ENCODE results near the gene TP53BP1. TPM values are rescaled to one million over a fixed set of nuclear protein-coding genes. Genes with fewer than 3 reads are reported as not detected.
A peak's percentile ranks its signal among the peaks of the same experiment; 100 is the strongest.

The TP53BP1 gene
- total and polyA plus RNA-seq, 2 of the 13 experiments (the other 11 are each of a cell fraction or from before 2014, with no cell fraction given), result 17.1 to 17.4 TPM

- FAIRE-seq (no peak), ATAC-seq (no peak), DNase-seq (ENCODE audit: low spot score) (no peak)
- no peak overlapping the region for H2AFZ ChIP-seq (ENCODE audit: low read length)
- H3K27ac ChIP-seq (ENCODE audit: extremely low read length, insufficient read depth, low read length), result no peak overlapping the region
- no peaks in the 10 kb centered on the region for H4K20me1 ChIP-seq (ENCODE audit: insufficient read depth, low read length)
- no peak overlapping the region for H3K4me3 ChIP-seq (replicated peaks in 1 of 3; ENCODE audit: insufficient read depth in 1 of 3, low read depth in 2 of 3, low read length in 3 of 3)
- no peaks in the 10 kb centered on the region for H3K79me2 ChIP-seq (ENCODE audit: insufficient read depth, low read length)
- H3K9ac ChIP-seq (ENCODE audit: insufficient read depth, low read depth, low read length), result no peak overlapping the region
- H3K4me2 ChIP-seq (ENCODE audit: low read depth, low read length), result no peak overlapping the region
- TF ChIP-seq, protein P1, sequence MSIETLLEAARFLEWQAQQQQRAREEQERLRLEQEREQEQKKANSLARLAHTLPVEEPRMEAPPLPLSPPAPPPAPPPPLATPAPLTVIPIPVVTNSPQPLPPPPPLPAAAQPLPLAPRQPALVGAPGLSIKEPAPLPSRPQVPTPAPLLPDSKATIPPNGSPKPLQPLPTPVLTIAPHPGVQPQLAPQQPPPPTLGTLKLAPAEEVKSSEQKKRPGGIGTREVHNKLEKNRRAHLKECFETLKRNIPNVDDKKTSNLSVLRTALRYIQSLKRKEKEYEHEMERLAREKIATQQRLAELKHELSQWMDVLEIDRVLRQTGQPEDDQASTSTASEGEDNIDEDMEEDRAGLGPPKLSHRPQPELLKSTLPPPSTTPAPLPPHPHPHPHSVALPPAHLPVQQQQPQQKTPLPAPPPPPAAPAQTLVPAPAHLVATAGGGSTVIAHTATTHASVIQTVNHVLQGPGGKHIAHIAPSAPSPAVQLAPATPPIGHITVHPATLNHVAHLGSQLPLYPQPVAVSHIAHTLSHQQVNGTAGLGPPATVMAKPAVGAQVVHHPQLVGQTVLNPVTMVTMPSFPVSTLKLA (IDR thresholded peaks at IDR 0.05), result no peak
- TF ChIP-seq NR2F6 (IDR thresholded peaks at IDR 0.05) (no peak), NR2F6 (CRISPR knock-in tag; IDR thresholded peaks at IDR 0.05) (no peak), MAFK (conservative IDR thresholded peaks at IDR 0.05 in 1 of 2, IDR thresholded peaks at IDR 0.05 in 1 of 2; ENCODE audit: low read length in 2 of 2) (peak; percentile 27 to 70; a peak in 2 of 4 replicates), E2F1 (CRISPR knock-in tag; IDR thresholded peaks at IDR 0.05) (no peak), MAFF (IDR thresholded peaks at IDR 0.05; ENCODE audit: low read depth, low read length) (peak; percentile 48; the same call in 1 of the 2 replicates), ZKSCAN5 (CRISPR knock-in tag; IDR thresholded peaks at IDR 0.05) (no peak), NFE2L2 (IDR thresholded peaks at IDR 0.05; ENCODE audit: low read length) (no peak), NRL (CRISPR knock-in tag; IDR thresholded peaks at IDR 0.05; ENCODE audit: borderline replicate concordance) (no peak), TCF12 (IDR thresholded peaks at IDR 0.05) (no peak), TCF12 (CRISPR knock-in tag; IDR thresholded peaks at IDR 0.05) (no peak)
- TF ChIP-seq, protein P2, sequence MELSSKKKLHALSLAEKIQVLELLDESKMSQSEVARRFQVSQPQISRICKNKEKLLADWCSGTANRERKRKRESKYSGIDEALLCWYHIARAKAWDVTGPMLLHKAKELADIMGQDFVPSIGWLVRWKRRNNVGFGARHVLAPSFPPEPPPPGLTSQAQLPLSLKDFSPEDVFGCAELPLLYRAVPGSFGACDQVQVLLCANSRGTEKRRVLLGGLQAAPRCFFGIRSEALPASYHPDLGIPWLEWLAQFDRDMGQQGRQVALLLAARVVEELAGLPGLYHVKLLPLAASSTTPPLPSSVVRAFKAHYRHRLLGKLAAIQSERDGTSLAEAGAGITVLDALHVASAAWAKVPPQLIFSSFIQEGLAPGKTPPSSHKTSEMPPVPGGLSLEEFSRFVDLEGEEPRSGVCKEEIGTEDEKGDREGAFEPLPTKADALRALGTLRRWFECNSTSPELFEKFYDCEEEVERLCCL (CRISPR knock-in tag; IDR thresholded peaks at IDR 0.05; ENCODE audit: borderline replicate concordance), result no peak
- TF ChIP-seq, protein P3, sequence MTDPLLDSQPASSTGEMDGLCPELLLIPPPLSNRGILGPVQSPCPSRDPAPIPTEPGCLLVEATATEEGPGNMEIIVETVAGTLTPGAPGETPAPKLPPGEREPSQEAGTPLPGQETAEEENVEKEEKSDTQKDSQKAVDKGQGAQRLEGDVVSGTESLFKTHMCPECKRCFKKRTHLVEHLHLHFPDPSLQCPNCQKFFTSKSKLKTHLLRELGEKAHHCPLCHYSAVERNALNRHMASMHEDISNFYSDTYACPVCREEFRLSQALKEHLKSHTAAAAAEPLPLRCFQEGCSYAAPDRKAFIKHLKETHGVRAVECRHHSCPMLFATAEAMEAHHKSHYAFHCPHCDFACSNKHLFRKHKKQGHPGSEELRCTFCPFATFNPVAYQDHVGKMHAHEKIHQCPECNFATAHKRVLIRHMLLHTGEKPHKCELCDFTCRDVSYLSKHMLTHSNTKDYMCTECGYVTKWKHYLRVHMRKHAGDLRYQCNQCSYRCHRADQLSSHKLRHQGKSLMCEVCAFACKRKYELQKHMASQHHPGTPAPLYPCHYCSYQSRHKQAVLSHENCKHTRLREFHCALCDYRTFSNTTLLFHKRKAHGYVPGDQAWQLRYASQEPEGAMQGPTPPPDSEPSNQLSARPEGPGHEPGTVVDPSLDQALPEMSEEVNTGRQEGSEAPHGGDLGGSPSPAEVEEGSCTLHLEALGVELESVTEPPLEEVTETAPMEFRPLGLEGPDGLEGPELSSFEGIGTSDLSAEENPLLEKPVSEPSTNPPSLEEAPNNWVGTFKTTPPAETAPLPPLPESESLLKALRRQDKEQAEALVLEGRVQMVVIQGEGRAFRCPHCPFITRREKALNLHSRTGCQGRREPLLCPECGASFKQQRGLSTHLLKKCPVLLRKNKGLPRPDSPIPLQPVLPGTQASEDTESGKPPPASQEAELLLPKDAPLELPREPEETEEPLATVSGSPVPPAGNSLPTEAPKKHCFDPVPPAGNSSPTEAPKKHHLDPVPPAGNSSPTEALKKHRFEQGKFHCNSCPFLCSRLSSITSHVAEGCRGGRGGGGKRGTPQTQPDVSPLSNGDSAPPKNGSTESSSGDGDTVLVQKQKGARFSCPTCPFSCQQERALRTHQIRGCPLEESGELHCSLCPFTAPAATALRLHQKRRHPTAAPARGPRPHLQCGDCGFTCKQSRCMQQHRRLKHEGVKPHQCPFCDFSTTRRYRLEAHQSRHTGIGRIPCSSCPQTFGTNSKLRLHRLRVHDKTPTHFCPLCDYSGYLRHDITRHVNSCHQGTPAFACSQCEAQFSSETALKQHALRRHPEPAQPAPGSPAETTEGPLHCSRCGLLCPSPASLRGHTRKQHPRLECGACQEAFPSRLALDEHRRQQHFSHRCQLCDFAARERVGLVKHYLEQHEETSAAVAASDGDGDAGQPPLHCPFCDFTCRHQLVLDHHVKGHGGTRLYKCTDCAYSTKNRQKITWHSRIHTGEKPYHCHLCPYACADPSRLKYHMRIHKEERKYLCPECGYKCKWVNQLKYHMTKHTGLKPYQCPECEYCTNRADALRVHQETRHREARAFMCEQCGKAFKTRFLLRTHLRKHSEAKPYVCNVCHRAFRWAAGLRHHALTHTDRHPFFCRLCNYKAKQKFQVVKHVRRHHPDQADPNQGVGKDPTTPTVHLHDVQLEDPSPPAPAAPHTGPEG (CRISPR knock-in tag; IDR thresholded peaks at IDR 0.05), result no peak
- no peaks in the 10 kb centered on the region for H3K27me3 ChIP-seq (ENCODE audit: control insufficient read depth in 1 of 2, insufficient read depth in 2 of 2, low read length in 2 of 2)
- in situ Hi-C loops (cut with HindIII; ENCODE audit: extremely low pct_ligation_motif_present, low pct_unique_long_range_greater_than_20kb) (no loop called here), intact Hi-C loops (cut with micrococcal nuclease; ENCODE audit: unreplicated experiment) (no loop called here)
- H3K4me1 ChIP-seq (ENCODE audit: insufficient read depth, low read length), result peaks cover 5% of the 10 kb centered on the region; the same call in 1 of the 2 replicates
- WGBS (ENCODE audit: low lambda C conversion rate), result 97% methylated on average over 2 of the region's 2 CpGs
- no TSS peak for BruUV-seq (replicated peaks)
- POLR2A ChIA-PET, result interaction anchor here (1.0 kb wide), 1 partner anchor 36 kb away, joined by 3 read pairs; the partner anchor contains the start of genes TUBGCP4 and ZSCAN29
- peaks cover 21 to 70% of the 10 kb centered on the region in 2 experiments for H3K36me3 ChIP-seq (replicated peaks in 1 of 2; ENCODE audit: control insufficient read depth in 1 of 2, insufficient read depth in 2 of 2, low read length in 2 of 2)
- CTCF ChIA-PET (ENCODE audit: low intra/inter-chr PET ratio, low total read pairs), result no interaction called here
- H3K9me3 ChIP-seq (ENCODE audit: low read length), result no peaks in the 10 kb centered on the region
Measured at GRCh38 chr15:43406808-43407207, 86.1 kb downstream of the TP53BP1 start.

Data from HepG2 (cell line).